Keratinocyte (primary cell): Measurements from ENCODE around the gene PTK7.

Experiments
- EZH2 ChIP-seq: IDR thresholded peaks from one replicate; pipeline ENCODE4 v1.6.1; 2012; ENCODE audit warnings: inconsistent platforms, mild to moderate bottlenecking, low read length, moderate library complexity
- TF ChIP-seq, protein P1 (sequence below), 3 experiments: IDR thresholded peaks in 1 of 3; conservative IDR thresholded peaks in 1 of 3; optimal IDR thresholded peaks in 1 of 3; 2 replicates in 2 of 3; 3 replicates in 1 of 3; pipeline versions ENCODE3 to v1.5.1; 2011; ENCODE audit warnings: low read length in 3 of 3, mild to moderate bottlenecking in 3 of 3, moderate library complexity in 2 of 3, control low read depth in 1 of 3, inconsistent platforms in 1 of 3; ENCODE audit not compliant: insufficient read depth in 2 of 3; ENCODE audit errors: extremely low read depth in 1 of 3

GRCh38 chr6:43159599-43159998, 83.5 kb downstream of the PTK7 start:
- TF ChIP-seq, protein P1, sequence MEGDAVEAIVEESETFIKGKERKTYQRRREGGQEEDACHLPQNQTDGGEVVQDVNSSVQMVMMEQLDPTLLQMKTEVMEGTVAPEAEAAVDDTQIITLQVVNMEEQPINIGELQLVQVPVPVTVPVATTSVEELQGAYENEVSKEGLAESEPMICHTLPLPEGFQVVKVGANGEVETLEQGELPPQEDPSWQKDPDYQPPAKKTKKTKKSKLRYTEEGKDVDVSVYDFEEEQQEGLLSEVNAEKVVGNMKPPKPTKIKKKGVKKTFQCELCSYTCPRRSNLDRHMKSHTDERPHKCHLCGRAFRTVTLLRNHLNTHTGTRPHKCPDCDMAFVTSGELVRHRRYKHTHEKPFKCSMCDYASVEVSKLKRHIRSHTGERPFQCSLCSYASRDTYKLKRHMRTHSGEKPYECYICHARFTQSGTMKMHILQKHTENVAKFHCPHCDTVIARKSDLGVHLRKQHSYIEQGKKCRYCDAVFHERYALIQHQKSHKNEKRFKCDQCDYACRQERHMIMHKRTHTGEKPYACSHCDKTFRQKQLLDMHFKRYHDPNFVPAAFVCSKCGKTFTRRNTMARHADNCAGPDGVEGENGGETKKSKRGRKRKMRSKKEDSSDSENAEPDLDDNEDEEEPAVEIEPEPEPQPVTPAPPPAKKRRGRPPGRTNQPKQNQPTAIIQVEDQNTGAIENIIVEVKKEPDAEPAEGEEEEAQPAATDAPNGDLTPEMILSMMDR (optimal IDR thresholded peaks at IDR 0.05 in 1 of 3, IDR thresholded peaks at IDR 0.05 in 1 of 3, conservative IDR thresholded peaks at IDR 0.05 in 1 of 3; ENCODE audit: extremely low read depth in 1 of 3, insufficient read depth in 2 of 3, low read length in 3 of 3), result no peak
- no peak for TF ChIP-seq EZH2
